Ramos (cell line): ENCODE results near the gene FAM107B.

ENCODE experiments used
- in situ Hi-C: fragments of 300-500 bp; cut with MboI; formaldehyde crosslinking; loops from one replicate; pipeline ENCODE4 v1.14.3; 2022; ENCODE audit warnings: low sequenced_read_pairs; ENCODE audit not compliant: unreplicated experiment

FAM107B gene

GRCh38 chr10:14483417-14483816, 291.3 kb downstream of the FAM107B start:
- in situ Hi-C loops = no loop called here

GRCh38 chr10:14481752-14482151, 292.9 kb downstream of the FAM107B start:
- in situ Hi-C loops = no loop called here

- in situ Hi-C loops = no loop called here
These were observed 293.7 kb downstream of the FAM107B start for GRCh38 chr10:14481014-14481413.

- in situ Hi-C loops = no loop called here
These were observed 296.1 kb downstream of the FAM107B start for GRCh38 chr10:14478604-14479003.

GRCh38 chr10:14478201-14478600, 296.5 kb downstream of the FAM107B start:
- in situ Hi-C loops = no loop called here

GRCh38 chr10:14477408-14477710, 297.3 kb downstream of the FAM107B start:
- in situ Hi-C loops = no loop called here

GRCh38 chr10:14476641-14477407, 297.9 kb downstream of the FAM107B start:
- in situ Hi-C loops = no loop called here

GRCh38 chr10:14476006-14476405, 298.7 kb downstream of the FAM107B start:
- in situ Hi-C loops = no loop called here

GRCh38 chr10:14474656-14475055, 300.0 kb downstream of the FAM107B start:
- in situ Hi-C loops = no loop called here

- in situ Hi-C loops = no loop called here
These were observed 303.8 kb downstream of the FAM107B start for GRCh38 chr10:14470920-14471319.

- in situ Hi-C loops = no loop called here
These were observed 306.0 kb downstream of the FAM107B start for GRCh38 chr10:14468726-14469125.
